WTC11 (cell line): ENCODE data around the gene LY6G5C. TPM values are rescaled to one million over a fixed set of nuclear protein-coding genes. Genes with fewer than 3 reads are reported as not detected.

Experiments used
- ATAC-seq: fragments of 200-7000 bp; cut with Tn5 transposase; 2 replicates; pipeline ENCODE4 v1.10.0; 2021; ENCODE audit warnings: mild to moderate bottlenecking, moderate library complexity
- CTCF ChIA-PET: fragments of 300-600 bp; sonication (Branson Sonifier 250); formaldehyde crosslinking; loops from one replicate; lab custom pipeline; 2021; ENCODE audit warnings: antibody characterized with exemption; lab: Charles Lee
- POLR2A ChIA-PET: fragments of 350-600 bp; sonication (Branson Sonifier 250); formaldehyde crosslinking; loops from one replicate; lab custom pipeline; 2021; ENCODE audit warnings: antibody characterized with exemption; lab: Charles Lee
- DNase-seq: peaks from one replicate; pipeline ENCODE4 v3.0.0; 2021; ENCODE audit warnings: low spot score
- H3K27ac Mint-ChIP-seq: 2 replicates; pipeline ENCODE4 v1.8.0; 2021; ENCODE audit warnings: mixed read lengths
- H3K27me3 Mint-ChIP-seq: 2 replicates; pipeline ENCODE4 v1.8.0; 2021; ENCODE audit warnings: low read depth, mild to moderate bottlenecking, moderate library complexity, mixed read lengths
- H3K36me3 Mint-ChIP-seq: 2 replicates; pipeline ENCODE4 v1.8.0; 2021; ENCODE audit warnings: mixed read lengths
- H3K4me1 Mint-ChIP-seq: 2 replicates; pipeline ENCODE4 v1.8.0; 2022; ENCODE audit warnings: mixed read lengths
- H3K4me3 Mint-ChIP-seq: 2 replicates; pipeline ENCODE4 v1.8.0; 2021; ENCODE audit warnings: mild to moderate bottlenecking, moderate library complexity, mixed read lengths
- H3K9me3 Mint-ChIP-seq: 2 replicates; pipeline ENCODE4 v1.8.0; 2021; ENCODE audit warnings: mixed read lengths
- GABPB1 ChIP-seq: sonication (generic); formaldehyde crosslinking; IDR thresholded peaks from 2 replicates; pipeline ENCODE4 v1.8.1; 2023; ENCODE audit warnings: mild to moderate bottlenecking, missing genetic modification reagents
- JAZF1 ChIP-seq: fragments of 250-450 bp; sonication (Bioruptor Pico); IDR thresholded peaks from 2 replicates; pipeline ENCODE4 v1.9.0; 2021; ENCODE audit warnings: moderate library complexity, mild to moderate bottlenecking, inconsistent platforms
- RORB ChIP-seq: fragments of 250-450 bp; sonication (Bioruptor Pico); IDR thresholded peaks from 2 replicates; pipeline ENCODE4 v1.9.0; 2021; ENCODE audit warnings: mild to moderate bottlenecking
- TCF7 ChIP-seq: sonication (generic); formaldehyde crosslinking; IDR thresholded peaks from 2 replicates; pipeline ENCODE4 v1.8.0; 2022; ENCODE audit warnings: mild to moderate bottlenecking, low read depth, missing genetic modification reagents, moderate library complexity
- ZNF232 ChIP-seq: sonication (generic); formaldehyde crosslinking; IDR thresholded peaks from 2 replicates; pipeline ENCODE4 v1.8.0; 2022; ENCODE audit warnings: mild to moderate bottlenecking, missing genetic modification reagents
- ZNF263 ChIP-seq: sonication (generic); formaldehyde crosslinking; IDR thresholded peaks from 2 replicates; pipeline ENCODE4 v1.8.1; 2022; ENCODE audit warnings: low read depth, mild to moderate bottlenecking, moderate library complexity, missing genetic modification reagents
- ZNF423 ChIP-seq: fragments of 250-450 bp; sonication (Bioruptor Pico); IDR thresholded peaks from 2 replicates; pipeline ENCODE4 v2.1.2; 2022; ENCODE audit warnings: mild to moderate bottlenecking, moderate library complexity
- total RNA-seq: library from RNA; stranded (reverse); gene quantifications from 3 replicates; pipeline ENCODE4 v1.2.3, GENCODE V29; 2021
- TF ChIP-seq, protein P1 (sequence below): sonication (generic); formaldehyde crosslinking; IDR thresholded peaks from 2 replicates; pipeline ENCODE4 v1.8.0; 2022; ENCODE audit warnings: mild to moderate bottlenecking, missing genetic modification reagents
- TF ChIP-seq, protein P2 (sequence below): fragments of 250-450 bp; sonication (Bioruptor Pico); conservative IDR thresholded peaks from 2 replicates; pipeline ENCODE4 v1.9.0; 2021; ENCODE audit warnings: mild to moderate bottlenecking
- TF ChIP-seq, protein P3 (sequence below): sonication (generic); formaldehyde crosslinking; IDR thresholded peaks from 2 replicates; pipeline ENCODE4 v1.8.1; 2022; ENCODE audit warnings: low read depth, mild to moderate bottlenecking, moderate library complexity, missing genetic modification reagents, borderline replicate concordance
- TF ChIP-seq, protein P4 (sequence below): sonication (generic); formaldehyde crosslinking; IDR thresholded peaks from 2 replicates; pipeline ENCODE4 v1.8.0; 2023; ENCODE audit warnings: mild to moderate bottlenecking, missing genetic modification reagents

The LY6G5C gene
- total RNA-seq, 1 experiment from 2014 or later: 1.0 TPM

DNA sequence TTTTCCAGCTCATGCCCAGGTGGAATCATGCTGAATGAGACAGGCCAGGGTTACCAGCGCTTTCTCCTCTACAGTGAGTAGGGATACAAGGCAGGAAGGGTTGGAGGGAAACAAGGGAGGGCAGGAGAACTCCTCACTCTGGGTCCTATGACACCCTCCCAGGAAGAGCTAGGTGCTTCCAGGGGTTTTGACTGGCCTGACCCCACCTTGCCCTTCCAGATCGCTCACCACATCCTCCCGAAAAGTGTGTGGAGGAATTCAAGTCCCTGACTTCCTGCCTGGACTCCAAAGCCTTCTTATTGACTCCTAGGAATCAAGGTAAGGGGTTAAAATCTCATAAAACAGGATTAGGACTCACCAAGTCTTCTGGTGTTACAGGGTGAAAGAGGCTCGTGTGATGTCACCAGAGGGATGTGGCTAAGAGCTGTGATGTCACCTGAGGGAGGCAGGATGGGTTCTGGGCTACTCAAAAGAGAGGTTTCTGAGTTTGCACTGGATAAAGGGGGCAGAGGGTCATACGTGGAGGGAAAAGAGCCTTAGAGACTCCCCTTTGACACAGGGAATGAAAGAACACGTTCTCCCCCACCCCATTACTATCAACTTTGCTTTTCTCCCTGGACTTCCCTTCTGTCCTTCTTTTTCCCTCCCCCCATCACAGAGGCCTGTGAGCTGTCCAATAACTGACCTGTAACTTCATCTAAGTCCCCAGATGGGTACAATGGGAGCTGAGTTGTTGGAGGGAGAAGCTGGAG is 23.3 kb downstream of the LY6G5C start:
- H3K4me1 Mint-ChIP-seq: peaks cover 19% of the 10 kb centered on the region
- no peaks in the 10 kb centered on the region for H3K27me3 Mint-ChIP-seq
- ChIA-PET CTCF (interaction anchor here (1.2 to 2.1 kb wide), 2 partner anchors 32 to 111 kb away, joined by 3 to 6 read pairs; partner anchors contain the start of gene ATP6V1G2), POLR2A (interaction anchor here (1.0 kb wide), 1 partner anchor 31 kb away, joined by 3 read pairs; no protein-coding TSS in a partner anchor)
- H3K36me3 Mint-ChIP-seq: peaks cover 10% of the 10 kb centered on the region
- ATAC-seq (no peak), DNase-seq (no peak)
- H3K27ac Mint-ChIP-seq: no peak overlapping the region
- H3K4me3 Mint-ChIP-seq: no peak overlapping the region
- no peak for TF ChIP-seq TCF7 (CRISPR knock-in tag)
- TF ChIP-seq, protein P1, sequence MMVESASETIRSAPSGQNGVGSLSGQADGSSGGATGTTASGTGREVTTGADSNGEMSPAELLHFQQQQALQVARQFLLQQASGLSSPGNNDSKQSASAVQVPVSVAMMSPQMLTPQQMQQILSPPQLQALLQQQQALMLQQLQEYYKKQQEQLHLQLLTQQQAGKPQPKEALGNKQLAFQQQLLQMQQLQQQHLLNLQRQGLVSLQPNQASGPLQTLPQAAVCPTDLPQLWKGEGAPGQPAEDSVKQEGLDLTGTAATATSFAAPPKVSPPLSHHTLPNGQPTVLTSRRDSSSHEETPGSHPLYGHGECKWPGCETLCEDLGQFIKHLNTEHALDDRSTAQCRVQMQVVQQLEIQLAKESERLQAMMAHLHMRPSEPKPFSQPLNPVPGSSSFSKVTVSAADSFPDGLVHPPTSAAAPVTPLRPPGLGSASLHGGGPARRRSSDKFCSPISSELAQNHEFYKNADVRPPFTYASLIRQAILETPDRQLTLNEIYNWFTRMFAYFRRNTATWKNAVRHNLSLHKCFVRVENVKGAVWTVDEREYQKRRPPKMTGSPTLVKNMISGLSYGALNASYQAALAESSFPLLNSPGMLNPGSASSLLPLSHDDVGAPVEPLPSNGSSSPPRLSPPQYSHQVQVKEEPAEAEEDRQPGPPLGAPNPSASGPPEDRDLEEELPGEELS (CRISPR knock-in tag): no peak
- no peaks in the 10 kb centered on the region for H3K9me3 Mint-ChIP-seq

DNA sequence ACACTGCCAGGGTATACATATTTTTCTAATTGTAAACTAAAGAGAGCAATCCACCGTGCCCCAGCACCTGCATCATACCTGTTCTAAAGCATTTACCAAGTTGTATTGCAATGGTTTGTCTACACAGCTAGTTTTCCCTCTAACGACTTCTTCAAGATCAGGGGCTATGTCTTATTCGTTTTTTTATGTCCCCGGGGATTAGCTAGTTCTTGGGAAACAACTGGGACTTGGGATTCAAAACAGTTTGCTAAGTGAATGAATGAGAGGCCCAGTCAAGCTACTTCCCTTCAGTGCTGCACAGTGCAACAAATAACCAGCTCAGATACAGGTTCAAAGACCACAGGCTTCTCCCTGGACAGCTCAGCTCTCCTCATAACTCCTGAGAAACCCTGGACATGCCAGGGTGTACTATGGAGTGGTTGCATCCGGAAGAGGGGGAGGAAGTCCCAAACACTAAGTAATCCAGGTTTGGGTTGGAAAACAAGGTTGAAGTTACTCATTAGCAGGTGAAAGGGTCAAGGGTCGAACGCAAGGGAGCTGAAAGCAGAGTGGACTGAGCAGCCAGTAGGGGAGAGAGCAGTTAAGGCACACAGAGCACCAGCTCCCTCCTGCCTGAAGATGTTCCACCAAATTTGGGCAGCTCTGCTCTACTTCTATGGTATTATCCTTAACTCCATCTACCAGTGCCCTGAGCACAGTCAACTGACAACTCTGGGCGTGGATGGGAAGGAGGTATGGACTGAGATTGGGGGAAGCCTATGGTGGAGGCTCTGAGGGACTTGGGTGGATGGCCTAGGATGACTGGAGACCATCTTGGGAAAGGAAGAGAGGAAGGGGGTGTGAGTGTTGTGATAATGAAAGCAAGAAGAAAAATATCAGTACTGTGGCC is 25.3 kb downstream of the LY6G5C start, which contains the start of gene APOM:
Gene APOM (plus strand): TSS at position 546 of the 889 bp plus-strand sequence. CDS start 73 bp downstream, at position 619.
- peaks cover 29% of the 10 kb centered on the region for H3K4me1 Mint-ChIP-seq
- ChIA-PET CTCF (interaction anchor here (2.1 kb wide), 1 partner anchor 34 kb away, joined by 6 read pairs; no protein-coding TSS in a partner anchor), POLR2A (no interaction called here)
- ATAC-seq (no peak), DNase-seq (no peak)
- H3K36me3 Mint-ChIP-seq: peaks cover 8% of the 10 kb centered on the region
- H3K9me3 Mint-ChIP-seq: no peaks in the 10 kb centered on the region
- no peak for TF ChIP-seq ZNF263 (CRISPR knock-in tag)
- TF ChIP-seq GABPB1 (CRISPR knock-in tag): peak; percentile 87
- peak within 1 kb of the TSS; percentile 47; the same call in 1 of the 2 replicates for H3K27ac Mint-ChIP-seq
- H3K4me3 Mint-ChIP-seq: no peak within 1 kb of the TSS
- no peaks in the 10 kb centered on the region for H3K27me3 Mint-ChIP-seq

DNA sequence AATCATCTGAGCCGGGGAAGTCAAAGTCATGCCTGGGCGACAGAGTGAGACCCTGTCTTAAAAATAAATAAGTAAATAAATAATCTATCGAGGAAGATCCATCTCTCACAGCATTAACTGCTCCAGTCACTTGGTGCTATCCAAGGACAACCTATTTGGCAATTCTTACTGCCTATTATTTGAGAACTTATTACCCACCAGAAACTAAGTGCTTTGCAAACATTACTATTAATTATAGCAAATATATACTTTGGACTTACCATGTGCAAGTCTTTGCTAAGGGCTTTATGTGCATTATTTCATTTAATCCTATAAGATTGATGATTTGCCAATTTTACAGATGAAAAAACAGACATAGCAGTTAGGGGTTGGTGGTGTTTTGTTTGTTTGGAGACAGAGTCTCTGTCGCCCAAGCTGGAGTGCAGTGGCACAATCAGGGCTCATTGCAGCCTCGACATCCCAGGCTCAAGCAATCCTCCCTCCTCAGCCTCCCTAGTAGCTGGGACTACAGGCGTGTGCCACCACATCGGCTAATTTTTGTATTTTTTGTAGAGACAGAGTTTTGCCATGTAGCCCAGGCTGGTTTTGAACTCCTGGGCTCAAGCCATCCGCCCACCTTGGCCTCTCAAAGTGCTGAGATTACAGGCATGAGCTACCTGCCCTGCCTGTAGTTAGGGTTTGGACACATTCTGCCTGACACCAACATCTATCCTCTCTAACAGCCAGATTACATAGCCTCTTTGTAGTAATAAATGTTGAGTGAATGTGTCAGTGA is 26.1 kb downstream of the LY6G5C start:
- Mint-ChIP-seq H3K36me3 (peaks cover 11% of the 10 kb centered on the region), H3K27ac (no peak overlapping the region), H3K27me3 (no peaks in the 10 kb centered on the region), H3K9me3 (no peaks in the 10 kb centered on the region), H3K4me1 (peaks cover 28% of the 10 kb centered on the region), H3K4me3 (no peak overlapping the region)
- TF ChIP-seq ZNF263 (CRISPR knock-in tag): no peak
- TF ChIP-seq, protein P2, sequence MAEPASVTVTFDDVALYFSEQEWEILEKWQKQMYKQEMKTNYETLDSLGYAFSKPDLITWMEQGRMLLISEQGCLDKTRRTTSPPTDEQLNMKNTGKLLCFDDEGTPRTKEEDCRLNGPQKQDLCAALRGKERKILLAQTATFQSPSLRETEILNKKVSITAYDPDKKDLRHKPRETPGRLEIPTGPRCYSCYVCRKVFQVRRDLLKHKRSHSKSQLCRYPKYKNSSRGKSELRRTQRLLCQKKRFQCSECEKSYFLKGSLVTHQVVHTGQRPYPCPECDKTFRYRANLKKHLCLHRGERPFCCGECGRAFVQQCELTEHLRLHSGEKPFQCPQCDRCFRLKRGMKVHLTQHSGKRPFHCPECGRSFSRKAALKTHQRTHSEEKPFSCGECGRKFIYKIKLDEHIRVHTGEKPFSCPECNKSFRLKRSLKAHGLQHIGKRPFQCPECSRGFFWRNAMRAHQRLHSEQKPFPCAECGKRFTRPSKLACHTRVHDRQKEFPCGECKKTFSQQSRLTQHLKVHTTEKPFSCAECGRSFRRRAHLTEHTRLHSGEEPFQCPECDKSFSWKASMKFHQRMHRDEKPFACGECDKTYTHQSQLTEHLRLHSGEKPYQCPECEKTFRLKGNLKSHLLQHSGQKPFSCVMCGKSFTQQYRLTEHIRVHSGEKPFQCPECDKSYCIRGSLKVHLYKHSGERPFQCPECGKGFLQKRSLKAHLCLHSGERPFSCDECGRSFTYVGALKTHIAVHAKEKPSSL: no peak
- TF ChIP-seq, protein P3, sequence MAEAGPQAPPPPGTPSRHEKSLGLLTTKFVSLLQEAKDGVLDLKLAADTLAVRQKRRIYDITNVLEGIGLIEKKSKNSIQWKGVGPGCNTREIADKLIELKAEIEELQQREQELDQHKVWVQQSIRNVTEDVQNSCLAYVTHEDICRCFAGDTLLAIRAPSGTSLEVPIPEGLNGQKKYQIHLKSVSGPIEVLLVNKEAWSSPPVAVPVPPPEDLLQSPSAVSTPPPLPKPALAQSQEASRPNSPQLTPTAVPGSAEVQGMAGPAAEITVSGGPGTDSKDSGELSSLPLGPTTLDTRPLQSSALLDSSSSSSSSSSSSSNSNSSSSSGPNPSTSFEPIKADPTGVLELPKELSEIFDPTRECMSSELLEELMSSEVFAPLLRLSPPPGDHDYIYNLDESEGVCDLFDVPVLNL (CRISPR knock-in tag): no peak
- no peak for TF ChIP-seq JAZF1 (CRISPR knock-in tag)
- TF ChIP-seq, protein P4, sequence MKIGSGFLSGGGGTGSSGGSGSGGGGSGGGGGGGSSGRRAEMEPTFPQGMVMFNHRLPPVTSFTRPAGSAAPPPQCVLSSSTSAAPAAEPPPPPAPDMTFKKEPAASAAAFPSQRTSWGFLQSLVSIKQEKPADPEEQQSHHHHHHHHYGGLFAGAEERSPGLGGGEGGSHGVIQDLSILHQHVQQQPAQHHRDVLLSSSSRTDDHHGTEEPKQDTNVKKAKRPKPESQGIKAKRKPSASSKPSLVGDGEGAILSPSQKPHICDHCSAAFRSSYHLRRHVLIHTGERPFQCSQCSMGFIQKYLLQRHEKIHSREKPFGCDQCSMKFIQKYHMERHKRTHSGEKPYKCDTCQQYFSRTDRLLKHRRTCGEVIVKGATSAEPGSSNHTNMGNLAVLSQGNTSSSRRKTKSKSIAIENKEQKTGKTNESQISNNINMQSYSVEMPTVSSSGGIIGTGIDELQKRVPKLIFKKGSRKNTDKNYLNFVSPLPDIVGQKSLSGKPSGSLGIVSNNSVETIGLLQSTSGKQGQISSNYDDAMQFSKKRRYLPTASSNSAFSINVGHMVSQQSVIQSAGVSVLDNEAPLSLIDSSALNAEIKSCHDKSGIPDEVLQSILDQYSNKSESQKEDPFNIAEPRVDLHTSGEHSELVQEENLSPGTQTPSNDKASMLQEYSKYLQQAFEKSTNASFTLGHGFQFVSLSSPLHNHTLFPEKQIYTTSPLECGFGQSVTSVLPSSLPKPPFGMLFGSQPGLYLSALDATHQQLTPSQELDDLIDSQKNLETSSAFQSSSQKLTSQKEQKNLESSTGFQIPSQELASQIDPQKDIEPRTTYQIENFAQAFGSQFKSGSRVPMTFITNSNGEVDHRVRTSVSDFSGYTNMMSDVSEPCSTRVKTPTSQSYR (CRISPR knock-in tag): no peak
- no peak for TF ChIP-seq ZNF423 (CRISPR knock-in tag)
- TF ChIP-seq RORB (CRISPR knock-in tag): no peak
- no peak for TF ChIP-seq ZNF232 (CRISPR knock-in tag)
- ChIA-PET CTCF (no interaction called here), POLR2A (interaction anchor here (1.0 kb wide), 1 partner anchor 10 kb away, joined by 9 read pairs; the partner anchor contains the start of gene GPANK1)
- DNase-seq (no peak), ATAC-seq (no peak)
